Astrocyte of the spinal cord (primary cell): Measurements from ENCODE around the gene ARID5A.

Experiments
- DNase-seq: peaks from one replicate; pipeline ENCODE4 v3.0.0; 2011; ENCODE audit warnings: low read depth, low spot score
- H3K4me3 ChIP-seq: 2 replicates; pipeline ENCODE4 v1.5.1; 2011; ENCODE audit warnings: low read depth, mild to moderate bottlenecking, low read length, moderate library complexity
- in situ Hi-C: cut with HindIII; loops from 2 replicates; pipeline ENCODE4 v1.10.0; 2017; ENCODE audit warnings: low sequenced_read_pairs
- TF ChIP-seq, protein P1 (sequence below): IDR thresholded peaks from 2 replicates; pipeline ENCODE4 v1.5.1; 2012; ENCODE audit warnings: low read depth, mild to moderate bottlenecking, low read length, inconsistent platforms

ARID5A gene

GRCh38 chr2:96530474-96531357, 5.8 kb upstream of the ARID5A start:
- DNase-seq, result no peak
- TF ChIP-seq, protein P1, sequence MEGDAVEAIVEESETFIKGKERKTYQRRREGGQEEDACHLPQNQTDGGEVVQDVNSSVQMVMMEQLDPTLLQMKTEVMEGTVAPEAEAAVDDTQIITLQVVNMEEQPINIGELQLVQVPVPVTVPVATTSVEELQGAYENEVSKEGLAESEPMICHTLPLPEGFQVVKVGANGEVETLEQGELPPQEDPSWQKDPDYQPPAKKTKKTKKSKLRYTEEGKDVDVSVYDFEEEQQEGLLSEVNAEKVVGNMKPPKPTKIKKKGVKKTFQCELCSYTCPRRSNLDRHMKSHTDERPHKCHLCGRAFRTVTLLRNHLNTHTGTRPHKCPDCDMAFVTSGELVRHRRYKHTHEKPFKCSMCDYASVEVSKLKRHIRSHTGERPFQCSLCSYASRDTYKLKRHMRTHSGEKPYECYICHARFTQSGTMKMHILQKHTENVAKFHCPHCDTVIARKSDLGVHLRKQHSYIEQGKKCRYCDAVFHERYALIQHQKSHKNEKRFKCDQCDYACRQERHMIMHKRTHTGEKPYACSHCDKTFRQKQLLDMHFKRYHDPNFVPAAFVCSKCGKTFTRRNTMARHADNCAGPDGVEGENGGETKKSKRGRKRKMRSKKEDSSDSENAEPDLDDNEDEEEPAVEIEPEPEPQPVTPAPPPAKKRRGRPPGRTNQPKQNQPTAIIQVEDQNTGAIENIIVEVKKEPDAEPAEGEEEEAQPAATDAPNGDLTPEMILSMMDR, result no peak
- H3K4me3 ChIP-seq, result no peak overlapping the region
- in situ Hi-C loops, result no loop called here

GRCh38 chr2:96531366-96531765, 5.2 kb upstream of the ARID5A start:
- no peak for DNase-seq
- TF ChIP-seq, protein P1, result no peak
- in situ Hi-C loops, result no loop called here

GRCh38 chr2:96531872-96532505, 4.6 kb upstream of the ARID5A start:
- H3K4me3 ChIP-seq, result peak overlapping the region; percentile 0
- in situ Hi-C loops, result no loop called here
- DNase-seq, result peak; percentile 99
- TF ChIP-seq, protein P1, result no peak

More at GRCh38 chr2:96531366-96531765, 5.2 kb upstream of the ARID5A start:
- no peak overlapping the region for H3K4me3 ChIP-seq

GRCh38 chr2:96532641-96533291, 3.8 kb upstream of the ARID5A start:
- no peak overlapping the region for H3K4me3 ChIP-seq
- no peak for DNase-seq
- TF ChIP-seq, protein P1, result no peak
- in situ Hi-C loops, result no loop called here

DNA sequence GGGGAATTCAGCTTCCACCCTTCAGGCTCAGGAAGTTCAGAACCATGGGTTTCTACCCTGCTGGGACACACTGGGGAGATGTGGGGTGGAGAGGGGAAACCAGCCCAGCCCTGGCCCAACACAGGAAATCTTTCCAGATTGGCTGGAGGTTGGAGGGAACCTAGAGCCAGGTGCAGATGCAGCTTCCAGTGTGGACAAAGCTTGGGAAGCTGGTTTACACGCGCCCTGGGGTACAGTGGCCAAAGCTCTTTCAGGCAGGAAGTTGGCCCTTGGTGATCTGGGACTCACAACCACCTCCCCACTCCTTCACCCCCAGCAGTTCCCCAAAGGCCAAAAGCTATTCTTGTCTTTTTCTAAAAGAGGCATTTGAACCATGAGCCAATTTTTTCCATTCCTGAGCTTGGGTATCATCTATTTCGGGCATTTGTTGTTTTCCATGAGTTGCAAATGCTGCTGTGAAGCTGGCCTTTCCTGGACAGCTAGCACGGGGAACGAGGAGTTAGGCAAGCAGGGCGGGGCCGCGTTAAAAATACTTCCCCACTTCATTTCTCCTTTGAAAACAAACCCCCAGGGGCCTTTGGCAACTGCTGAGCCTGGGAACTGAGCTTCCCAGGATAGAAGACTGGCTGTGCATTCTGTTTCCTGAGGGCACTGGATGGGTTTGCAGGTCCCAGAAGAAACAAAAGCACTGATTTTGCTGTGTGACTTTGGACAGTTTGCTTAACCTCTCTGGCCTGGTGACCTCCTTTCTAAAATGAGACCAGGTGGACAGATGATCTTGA, 3.1 kb upstream of the ARID5A start:
- peak; percentile 40 for DNase-seq
- TF ChIP-seq, protein P1, result no peak
- H3K4me3 ChIP-seq, result no peak overlapping the region
- in situ Hi-C loops, result no loop called here

DNA sequence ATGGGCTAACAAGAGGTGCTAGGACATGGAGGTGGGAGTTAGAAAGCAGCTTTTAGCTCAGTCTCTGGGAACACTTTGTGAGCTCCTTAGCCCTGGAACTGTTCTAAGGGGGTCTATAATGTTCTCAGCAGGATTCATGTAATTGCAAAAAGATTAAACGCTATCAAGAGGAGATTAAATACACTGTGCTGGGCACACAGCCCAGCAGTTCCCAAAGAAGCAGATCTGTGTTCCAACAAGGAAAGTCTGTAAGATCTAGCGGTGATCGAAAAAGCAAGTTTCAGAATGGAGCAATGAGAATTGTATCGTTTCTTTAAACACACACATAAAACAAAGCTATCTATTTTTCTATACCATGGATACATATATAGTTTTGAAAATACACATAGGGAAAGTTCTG, 2.4 kb upstream of the ARID5A start:
- DNase-seq, result no peak
- in situ Hi-C loops, result no loop called here
- TF ChIP-seq, protein P1, result no peak
- H3K4me3 ChIP-seq, result no peak overlapping the region
